GM18502 (cell line): ENCODE data around the gene PRRX1.

ENCODE experiments used
- ATAC-seq: cut with Tn5 transposase; IDR thresholded peaks from one replicate; pipeline ENCODE4 v1.9.1; 2021; ENCODE audit warnings: mild to moderate bottlenecking; ENCODE audit not compliant: unreplicated experiment, poor library complexity

Gene PRRX1

DNA sequence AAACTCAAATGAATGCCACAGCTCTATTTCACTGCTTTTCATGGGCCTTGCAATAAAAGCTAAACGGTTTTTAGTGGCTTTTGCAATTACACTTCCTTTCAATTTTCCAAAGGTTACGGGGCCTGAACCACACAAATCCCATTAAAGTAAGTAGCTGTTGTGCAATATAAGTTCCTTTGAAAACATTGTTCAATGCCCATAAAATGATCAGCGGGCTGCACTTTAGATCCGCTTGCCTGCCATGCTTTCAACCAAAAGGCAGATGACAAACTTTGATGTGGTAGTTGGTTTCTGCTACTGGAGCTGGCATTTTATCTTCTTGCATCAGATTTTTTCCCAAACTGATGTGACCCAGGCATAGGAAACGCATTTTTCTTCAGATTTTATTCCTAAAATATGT lies 50.2 kb downstream of the PRRX1 start:
- no peak for ATAC-seq

DNA sequence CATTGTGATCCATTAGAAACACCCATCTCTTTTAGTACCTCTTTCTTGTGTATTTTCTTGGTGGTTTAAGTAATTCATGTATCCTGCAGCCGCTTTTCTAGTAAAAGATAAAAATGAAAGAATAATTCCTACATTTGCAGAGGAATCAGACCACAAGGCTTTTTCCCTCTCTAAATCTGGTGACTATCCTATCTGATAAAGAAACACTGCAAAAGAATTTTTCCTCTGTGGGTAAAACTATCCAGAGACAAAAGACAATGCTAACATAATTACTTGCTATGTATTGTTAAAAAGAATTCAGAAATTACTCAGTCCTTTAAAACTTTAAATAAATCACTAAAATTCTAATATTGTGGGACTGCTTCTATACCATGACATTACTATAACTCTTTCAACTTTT lies 51.0 kb downstream of the PRRX1 start:
- no peak for ATAC-seq

DNA sequence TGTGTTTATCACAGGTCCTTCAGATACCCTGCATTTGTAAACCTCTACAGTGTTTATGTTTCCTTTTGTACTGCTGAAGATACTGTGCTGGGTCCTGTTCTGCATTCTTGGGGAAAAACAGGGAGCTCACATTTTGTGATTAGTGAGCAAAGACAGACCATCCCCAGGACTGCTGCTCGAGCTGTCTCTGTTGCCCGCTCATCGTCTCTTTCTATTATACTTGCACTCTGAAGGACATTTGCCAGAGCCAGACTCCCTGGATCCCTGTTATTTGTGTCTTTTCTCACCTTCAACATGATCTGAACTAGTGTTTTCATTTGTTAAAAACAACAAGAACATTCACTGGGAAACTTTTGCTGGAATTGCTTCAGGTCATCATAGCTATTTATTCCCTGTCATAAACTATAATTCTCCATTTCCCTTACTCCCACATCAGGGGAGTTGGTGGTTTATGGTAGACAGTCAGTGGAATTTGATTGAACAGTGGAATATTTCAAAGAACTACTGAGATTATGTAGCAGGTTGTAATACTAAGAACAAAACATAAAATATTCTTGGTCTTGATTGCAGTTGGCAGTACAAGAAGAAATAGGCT lies 53.0 kb downstream of the PRRX1 start:
- ATAC-seq: no peak

DNA sequence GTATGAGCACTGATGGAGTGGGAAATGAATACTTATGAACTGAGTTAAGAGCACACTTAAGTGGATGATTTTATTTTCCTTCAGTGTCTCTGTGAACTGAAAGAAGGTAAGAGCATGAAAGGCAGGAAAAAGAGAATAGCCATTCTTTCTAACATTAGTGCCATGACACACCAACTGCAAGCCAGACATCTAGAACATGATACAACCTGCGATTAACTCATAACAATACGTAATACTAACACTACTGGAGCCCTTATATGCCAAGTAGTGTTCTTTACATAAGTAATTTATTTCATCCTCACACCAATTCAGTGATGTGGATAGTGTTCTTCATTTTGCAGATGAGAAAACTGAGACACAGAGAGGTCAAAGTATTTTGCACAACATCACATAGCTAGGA lies 56.7 kb downstream of the PRRX1 start:
- ATAC-seq: no peak

DNA sequence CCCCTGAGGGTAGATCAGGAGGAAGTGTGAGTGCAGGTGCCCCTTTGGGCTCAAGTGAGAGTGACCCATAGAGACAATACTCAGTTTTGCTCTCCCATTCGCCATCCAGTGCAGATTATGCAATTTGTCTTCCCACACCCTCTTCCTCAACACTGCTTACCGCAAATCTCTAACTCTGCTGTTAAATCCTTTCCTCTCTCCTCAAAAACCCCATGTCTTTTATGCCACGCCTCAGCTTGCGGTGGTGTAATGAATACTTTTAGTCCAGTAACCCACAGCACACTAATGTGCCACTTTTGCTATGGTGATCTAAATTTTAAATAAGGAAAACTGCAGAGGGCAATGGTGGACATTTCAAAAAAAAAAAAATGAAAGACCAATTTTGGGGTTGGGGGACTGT lies 57.7 kb downstream of the PRRX1 start:
- ATAC-seq: no peak

DNA sequence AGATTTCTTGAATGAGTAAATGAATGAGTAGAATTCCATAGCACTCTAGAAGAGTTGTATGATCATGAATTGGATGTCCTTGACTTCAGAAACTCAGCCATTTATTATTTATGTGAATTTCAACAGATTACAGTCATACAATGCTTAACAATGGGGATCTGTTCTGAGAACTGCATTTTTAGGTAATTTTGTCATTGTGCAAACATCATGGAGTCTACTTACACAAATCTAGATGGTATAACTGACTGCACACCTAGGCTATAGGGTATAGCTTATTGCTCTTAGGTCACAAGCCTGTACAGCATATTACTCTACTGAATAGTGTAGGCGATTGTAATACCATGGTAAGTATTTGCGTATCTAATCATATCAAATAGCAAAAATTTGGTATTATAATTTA lies 59.6 kb downstream of the PRRX1 start:
- no peak for ATAC-seq

DNA sequence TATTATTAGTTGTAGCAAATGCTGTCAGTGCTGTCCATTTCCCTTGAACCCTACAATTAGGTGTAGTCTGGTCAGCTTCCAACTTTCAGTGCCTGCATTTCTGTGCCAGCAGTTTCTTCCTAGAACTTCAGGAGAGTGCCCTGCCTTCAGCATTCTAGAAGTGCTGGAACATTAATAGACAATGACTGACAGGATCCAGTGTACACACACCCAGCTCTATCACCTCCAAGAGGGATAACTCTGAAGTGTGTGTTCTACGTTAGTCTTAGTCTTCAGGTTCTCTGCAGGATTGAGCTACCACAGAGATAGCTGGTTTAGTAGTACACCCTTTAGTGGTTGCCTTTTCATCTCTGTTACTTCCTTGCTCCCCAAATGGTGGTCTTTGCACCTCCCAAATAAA lies 61.4 kb downstream of the PRRX1 start:
- ATAC-seq: no peak

DNA sequence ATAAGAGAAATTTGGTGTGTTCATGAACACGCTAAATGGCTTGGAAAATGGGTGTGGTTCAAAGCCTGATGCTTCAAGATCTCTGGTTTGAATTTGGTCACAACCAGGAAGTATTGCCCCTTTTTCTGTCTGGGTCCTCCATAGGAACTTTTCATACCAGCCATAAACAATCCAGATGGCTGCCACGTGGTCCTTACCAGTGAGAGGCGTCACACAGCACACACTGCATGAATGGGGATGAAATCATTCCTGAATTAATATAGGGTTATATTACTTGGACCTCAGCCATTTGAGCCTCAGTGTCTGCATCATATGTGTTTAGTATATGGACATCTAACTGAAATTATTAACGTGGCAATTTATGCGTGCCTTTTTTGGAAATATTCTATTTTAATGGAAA lies 64.0 kb downstream of the PRRX1 start:
- ATAC-seq: no peak

DNA sequence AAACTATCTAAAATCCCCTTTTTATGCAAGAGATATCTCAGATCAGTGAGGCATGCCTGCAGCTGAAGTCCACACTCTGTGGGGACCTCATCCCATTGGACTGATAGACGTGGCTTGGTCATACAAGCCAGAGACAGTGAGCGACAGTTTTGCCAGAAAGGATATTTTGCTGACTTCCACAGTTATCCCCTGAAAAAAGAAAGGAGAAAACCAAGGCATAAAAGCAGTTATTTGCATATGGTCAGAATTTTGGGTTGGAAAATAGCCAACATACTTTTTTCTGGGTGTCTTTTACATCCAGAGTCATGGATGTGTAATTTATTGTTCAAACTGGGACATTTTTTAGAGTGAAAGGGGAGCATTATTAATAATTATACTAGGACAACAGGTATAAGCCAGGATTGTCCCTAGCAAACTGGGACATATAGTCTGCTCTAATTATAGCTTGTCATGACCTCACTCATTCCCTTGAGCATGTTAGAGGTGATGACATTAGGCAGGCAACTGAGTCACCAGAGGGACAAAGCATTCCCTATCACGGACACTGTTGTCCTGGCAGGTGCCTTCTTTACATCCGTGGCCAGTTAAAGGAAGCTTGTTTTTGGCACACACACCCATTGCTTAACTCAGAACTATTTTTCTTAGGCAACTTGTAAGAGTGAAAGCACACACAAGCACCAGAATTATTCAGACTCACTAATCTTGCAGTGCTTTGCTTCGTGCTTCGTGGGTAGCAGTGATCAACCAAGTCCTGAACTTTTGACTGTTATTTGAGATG lies 65.5 kb downstream of the PRRX1 start:
- no peak for ATAC-seq

DNA sequence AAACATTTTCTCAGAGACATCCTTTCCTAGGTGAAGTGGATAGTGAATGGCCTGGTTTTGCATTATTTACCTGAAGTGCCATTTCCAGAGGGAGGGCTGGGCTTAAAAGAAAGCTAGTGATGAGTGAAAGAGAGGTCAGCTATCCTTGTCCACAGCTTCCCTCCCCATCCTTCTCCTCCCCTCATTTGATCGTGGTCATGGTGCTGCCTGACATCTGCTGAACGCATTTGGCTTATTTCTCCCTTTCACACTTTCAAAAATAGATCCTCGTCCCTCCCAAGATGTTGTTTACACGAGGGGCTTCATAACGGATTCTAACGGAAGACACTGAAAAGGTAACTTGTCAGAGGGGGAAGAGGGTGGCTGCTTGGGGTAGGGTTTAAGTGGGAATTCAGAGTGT lies 66.1 kb downstream of the PRRX1 start:
- no peak for ATAC-seq

DNA sequence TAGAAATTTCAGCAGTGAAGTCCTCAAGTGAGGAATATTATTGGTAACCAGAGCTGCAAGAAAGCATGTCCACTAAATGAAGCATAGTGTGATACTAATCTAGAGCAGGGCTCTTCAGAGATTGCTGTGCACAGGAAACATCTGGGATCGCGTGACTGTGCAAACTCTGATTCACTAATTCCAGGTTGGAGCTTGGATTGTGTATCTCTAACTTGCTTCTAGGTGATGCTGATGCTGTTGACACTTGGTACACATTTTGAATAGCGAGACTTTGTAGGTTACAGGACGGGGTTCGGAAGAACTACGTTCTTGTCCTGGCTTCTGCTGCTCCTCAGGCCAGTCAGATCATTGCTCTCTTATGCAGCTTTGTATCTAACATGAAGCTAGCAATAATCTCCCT lies 66.5 kb downstream of the PRRX1 start:
- no peak for ATAC-seq

DNA sequence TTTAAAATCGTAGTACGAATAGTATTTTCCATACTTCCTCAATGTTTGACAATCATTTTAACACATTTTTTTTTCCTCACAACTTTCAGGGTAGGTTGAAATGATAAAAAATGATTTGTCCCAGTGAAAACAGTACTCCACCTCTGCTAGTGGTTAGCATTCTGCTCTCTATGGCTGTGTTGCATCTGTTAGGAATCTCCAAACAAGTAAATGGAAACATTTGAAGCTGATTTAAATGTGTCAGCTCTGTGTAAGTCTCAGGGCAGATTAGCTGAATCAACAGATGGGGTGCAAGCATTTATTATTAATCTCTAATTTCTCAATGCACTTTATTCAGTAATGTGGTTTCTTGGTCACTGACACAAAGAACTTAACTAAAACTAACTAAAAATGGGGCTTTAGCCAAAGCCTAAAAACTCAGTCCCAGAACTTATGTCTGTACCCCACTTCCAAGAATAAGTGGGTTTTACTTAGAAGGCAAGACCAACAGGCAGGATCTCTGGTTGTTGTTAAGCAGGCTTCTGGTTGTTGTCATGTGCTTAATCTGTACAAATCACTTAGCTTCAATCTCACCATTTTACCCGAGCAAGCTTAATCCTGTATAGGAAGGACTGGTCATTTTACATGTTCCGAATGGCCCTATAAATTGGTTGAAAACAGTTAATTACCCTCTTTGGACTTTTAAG lies 67.8 kb downstream of the PRRX1 start:
- no peak for ATAC-seq

DNA sequence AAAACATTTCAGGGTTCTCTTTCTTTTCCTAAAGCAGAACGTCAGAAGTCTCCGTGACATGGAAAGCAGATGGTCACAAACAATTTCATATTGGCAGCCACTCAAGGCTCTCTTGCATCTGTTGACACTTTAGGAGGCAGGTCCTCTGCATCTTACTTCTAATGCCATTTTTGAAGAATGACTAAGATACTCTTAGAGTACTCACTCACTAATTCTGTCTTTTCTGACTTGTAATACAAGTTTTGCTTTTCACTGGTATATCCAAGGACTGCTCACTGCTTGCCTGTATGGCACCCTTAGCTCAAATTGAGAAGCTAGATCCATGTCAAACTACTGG lies 68.3 kb downstream of the PRRX1 start:
- ATAC-seq: no peak

DNA sequence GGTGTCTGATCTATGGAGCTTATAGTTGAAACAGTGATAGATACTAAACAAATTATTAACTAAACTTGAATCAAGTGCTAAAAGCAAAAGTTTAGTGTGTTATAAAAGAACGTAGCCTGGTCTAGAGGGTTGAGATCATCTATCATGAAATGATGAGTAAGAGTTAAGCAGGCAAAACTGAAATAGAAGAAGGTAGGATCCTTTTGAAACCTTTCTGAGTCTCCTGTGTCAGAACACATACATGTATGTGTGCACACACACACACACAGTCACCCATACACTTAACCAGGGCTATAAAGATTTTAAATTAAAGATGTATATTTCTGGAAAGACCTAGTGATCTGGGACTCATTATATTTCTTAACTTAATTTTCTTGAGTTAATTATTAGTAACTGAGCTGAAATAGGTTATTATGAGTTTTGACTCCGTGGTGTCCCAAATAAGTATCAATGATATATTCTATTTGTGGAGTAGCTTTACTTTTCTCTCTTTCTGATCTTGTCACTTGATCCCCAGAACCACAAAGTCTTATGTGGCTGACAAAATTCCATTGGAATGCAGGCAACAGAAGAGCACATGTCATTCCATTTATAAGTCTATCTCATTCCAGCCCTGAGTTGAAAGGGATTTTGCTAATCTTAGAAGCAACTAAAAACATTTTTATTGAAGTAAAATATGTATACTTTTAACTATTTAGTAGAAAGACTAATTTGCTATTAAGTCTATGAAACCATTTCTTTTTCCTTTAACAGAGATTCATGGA lies 70.7 kb downstream of the PRRX1 start:
- no peak for ATAC-seq

DNA sequence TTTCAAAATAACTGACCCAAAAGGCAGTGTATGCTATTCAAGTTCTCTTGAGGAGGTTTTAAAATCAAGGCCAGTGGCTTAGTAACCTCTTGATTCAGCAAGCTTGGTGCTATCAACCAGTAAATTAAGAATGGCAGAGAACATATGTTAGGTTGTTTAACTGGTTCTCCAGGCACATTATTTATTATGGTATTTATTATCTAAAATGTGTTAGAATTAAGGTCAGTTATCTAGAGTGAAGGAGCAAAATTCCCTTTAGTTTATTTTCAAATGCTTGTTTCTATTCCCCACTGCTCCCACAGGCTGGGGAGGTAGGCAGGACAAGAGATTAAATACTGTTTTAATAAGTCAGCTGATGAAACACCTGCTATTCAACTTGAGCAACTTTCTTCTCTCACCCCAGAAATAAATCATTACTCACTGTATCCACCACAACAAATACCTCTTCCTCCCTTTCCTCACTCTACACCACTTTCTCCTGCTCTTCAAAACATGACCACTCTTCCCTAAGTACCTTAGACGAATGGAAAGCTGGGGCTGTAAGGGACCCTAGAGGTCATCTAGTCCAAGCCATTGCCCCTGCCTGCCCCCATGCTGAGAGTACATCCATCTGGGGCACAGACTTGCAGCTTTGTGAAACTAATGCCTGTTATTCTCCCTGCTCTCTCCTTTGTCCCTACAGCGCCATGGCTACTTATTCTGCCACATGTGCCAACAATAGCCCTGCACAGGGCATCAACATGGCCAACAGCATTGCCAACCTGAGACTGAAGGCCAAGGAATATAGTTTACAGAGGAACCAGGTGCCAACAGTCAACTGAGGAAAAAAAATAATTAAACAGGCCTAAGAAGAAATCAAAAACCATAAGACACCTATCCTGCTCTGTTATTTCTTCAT lies 71.7 kb downstream of the PRRX1 start:
- ATAC-seq: no peak

DNA sequence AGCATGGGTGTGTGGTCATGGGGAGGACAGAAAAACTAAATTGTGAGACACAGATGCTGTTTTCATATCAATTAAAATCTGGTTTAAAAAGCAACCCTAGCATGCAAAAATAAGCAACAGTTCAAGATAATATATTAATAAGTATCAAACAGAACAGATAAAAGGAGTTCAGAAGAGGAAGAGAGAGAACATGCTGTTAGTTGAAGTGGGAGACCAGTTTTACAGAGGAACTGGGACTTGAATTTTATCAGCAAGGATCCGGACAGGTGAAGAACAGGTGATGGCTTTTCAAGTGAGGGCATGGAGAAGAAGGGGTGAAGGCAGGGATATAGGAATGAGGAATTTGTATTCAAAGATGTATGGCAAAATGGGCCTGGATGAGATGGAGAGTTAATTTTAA lies 75.9 kb downstream of the PRRX1 start:
- ATAC-seq: no peak

DNA sequence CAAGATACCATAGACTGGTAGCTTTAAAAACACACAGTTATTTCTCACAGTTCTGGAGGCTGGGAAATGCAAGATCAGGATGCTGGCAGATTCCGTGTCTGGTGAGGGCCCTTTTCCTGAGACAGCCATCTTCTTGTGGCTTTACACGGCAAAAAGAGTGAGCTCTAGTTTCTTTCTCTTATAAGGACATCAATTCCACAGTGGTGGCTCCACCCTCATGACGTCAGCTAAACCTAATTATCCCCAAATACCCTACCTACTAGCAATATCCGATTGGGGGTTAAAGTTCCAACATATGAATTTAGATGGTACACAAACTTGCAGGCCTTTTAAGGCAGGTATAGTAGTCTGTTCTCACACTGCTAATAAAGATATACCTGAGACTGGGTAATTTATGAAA lies 77.7 kb downstream of the PRRX1 start:
- ATAC-seq: no peak

DNA sequence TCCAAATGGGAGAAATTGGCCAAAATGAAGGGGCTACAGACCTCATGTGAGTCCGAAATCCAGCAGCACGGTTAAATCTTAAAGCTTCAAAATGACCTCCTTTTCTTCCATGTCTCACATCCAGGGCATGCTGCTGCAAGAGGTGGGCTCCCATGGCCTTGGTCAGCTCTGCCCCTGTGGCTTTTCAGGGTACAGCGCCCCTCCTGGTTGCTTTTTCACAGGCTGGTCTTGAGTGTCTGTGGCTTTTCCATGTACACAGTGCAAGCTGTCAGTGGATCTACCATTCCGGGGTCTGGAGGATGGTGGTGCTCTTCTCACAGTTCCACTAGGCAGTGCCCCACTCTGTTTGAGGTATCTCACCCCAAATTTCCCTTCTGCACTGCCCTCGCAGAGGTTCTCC lies 78.7 kb downstream of the PRRX1 start:
- no peak for ATAC-seq

DNA sequence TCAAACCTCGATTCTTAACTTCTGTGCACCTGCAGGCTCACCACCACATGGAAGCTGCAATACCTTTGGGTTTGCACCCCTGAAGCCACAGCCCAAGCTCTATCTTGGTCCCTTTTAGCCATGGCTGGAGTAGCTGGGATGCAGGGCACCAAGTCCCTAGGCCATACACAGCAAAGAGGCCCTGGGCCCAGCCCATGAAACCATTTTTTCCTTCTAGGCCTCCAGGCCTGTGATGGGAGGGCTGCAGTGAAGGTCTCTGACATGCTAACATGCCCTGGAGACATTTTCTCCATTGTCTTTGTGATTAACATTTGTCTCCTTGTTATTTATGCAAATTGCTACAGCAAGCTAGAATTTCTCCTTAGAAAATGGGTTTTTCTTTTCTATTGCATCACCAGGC lies 79.2 kb downstream of the PRRX1 start:
- no peak for ATAC-seq

DNA sequence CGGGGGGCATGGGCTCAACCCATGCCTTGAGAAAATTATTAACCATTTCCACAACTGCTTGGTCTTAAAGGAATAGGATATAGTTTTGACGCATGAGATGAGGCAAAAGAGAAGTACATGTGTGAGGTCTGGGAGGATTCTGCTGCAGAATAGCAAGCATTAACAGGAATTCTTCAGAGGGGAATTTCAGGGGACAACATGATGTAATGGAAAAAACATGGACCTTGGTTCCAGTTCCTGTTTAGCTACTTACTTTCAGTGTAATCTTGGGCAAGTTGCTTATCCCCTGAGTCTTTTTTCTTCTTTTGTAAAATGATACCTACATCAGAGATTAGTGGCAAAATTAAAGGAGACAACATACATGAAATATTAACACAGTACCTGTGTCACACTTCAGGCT lies 85.6 kb downstream of the PRRX1 start:
- no peak for ATAC-seq
